HG03196 (cell line): ENCODE results near the gene SIGLEC9.

Experiments used
- ATAC-seq: cut with Tn5 transposase; IDR thresholded peaks from one replicate; pipeline ENCODE4 v1.9.1; 2021; ENCODE audit not compliant: unreplicated experiment

The SIGLEC9 gene

DNA sequence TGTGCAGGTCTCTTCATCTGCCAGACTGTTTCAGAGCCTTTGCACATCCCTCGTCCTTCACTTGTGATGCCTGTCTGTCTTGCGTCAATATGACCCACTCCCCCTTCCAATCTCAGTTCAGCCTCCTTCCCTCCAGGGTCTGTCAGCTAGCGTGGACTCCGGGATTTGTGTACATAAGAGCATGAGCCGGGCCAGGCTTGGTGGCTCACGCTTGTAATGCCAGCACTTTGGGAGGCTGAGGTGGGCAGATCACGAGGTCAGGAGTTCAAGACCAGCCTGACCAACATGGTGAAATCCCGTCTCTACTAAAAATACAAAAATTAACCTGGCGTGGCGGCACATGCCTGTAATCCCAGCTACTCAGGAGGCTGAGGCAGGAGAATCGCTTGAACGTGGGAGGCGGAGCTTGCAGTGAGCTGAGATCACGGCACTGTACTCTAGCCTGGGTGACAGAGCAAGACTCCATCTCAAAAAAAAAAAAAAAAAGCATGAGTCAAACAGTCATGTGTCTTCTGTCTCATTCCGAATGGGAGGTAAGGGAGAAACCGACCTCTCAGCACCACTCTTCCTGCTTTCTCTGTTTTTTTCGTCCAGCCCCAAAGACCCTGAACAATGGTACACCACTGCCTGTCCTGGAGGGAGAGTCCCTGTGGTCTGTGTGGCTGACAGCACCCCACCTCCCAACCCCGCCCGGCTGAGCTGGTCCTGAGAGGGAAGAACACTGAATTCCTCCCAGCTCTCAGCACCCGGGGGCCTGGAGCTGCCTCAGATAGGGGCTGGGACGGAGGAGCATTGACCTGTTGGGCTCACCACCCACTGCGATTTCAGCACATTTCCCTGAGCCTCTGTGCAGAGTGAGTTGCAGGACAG, 2.4 kb upstream of the SIGLEC9 start:
- ATAC-seq, result no peak

DNA sequence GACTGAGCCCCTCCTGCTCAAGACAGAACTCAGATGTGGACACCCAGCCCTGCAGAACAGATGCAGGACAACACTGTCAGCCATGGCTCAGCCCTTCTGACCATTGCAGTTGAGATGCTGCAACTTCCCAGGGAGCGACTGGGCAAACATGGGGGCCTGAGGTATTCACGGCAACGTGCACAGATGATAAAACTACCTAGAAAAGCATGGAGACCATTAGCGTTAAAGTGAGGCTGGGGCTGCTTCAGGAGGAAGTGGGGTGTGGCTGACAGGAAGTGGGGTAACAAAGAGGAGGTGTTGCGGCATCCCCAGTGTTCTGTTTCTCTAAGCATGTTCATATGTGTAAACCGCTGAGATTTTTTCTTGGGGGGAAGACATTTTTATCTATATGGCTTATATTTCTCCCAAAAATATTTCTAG, 1.3 kb upstream of the SIGLEC9 start:
- ATAC-seq, result no peak

DNA sequence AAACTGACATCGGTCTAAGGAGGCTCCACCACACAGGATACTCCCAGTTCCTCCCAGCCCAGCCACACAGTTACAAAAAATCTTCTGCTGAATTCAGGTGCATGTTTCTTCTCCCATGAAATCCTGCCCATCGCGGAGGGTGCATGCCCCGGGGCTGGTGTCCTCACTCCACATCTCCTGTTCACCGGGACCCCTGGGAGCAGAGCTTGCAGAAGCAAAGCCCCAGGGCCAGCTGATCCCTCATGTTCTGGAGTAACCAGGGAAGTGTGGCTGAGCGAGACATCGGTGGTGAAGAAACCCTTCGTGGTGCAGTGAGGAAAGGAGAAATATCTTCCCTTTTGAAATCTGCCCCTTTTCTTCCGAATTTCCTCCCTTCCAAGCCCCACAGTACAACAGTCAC, 904 bp upstream of the SIGLEC9 start:
- ATAC-seq, result no peak

DNA sequence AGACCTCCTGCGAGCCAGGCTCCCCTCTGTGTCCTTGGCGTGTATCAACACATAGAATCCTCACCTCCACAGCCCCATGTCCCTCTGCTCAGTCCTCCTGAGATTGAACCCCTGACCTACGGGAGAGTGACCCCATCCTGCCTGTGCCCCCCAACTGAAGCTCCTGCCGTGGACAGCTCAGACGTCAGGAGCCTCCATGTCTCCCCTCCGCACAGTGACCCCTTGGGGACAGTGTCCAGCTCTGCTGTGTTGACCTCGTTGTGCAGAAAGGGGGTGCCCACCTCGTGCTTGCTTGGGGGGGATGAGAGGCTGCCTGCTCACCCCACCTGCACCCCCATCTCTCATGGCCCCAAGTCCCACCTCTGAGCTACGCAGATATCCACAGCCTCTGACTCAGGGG, 490 bp upstream of the SIGLEC9 start:
- ATAC-seq, result no peak

DNA sequence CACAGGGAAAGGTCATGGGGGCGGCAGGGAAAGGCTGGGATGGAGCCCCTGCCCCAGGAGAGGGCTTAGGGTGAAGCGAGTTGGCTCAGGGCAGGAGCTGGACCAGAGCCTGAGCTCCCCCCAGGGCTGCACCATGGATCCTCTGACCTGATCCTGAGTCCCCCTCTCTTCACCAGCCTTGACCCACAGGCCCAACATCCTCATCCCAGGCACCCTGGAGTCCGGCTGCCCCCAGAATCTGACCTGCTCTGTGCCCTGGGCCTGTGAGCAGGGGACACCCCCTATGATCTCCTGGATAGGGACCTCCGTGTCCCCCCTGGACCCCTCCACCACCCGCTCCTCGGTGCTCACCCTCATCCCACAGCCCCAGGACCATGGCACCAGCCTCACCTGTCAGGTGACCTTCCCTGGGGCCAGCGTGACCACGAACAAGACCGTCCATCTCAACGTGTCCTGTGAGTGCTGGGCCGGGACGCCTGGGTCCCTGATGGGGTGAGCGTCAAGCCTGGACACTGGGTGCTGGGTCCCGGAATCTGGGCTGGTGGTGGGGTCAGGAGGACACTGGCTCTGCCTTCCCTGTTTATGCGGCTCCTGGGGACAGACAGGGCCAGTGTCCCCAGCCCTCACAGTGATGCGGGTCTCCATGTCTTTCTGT, 842 bp downstream of the SIGLEC9 start:
- ATAC-seq, result no peak

DNA sequence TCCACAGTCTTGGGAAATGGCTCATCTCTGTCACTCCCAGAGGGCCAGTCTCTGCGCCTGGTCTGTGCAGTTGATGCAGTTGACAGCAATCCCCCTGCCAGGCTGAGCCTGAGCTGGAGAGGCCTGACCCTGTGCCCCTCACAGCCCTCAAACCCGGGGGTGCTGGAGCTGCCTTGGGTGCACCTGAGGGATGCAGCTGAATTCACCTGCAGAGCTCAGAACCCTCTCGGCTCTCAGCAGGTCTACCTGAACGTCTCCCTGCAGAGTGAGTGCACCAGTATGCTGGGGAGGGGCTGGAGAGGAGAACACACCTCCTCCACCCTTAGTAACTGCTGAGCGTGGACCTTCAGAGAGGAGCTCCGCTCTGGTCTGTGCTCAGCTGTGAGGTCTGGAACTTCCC, 2.3 kb downstream of the SIGLEC9 start:
- no peak for ATAC-seq

DNA sequence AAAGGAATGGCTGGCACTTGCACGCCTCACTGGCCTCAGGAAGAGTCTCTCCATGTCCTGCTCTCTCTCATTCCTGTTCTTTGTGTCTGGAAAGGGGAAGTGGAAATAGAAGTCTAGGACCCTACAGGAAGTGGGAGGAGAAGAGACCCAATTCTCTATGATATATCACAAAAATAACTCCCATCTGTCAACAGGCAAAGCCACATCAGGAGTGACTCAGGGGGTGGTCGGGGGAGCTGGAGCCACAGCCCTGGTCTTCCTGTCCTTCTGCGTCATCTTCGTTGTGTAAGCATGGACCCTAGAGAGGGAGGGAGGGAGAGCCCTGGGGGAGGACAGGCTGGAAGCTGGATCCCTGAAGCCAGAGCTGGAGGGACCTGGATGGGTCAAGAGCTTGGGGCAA, 3.0 kb downstream of the SIGLEC9 start:
- no peak for ATAC-seq

DNA sequence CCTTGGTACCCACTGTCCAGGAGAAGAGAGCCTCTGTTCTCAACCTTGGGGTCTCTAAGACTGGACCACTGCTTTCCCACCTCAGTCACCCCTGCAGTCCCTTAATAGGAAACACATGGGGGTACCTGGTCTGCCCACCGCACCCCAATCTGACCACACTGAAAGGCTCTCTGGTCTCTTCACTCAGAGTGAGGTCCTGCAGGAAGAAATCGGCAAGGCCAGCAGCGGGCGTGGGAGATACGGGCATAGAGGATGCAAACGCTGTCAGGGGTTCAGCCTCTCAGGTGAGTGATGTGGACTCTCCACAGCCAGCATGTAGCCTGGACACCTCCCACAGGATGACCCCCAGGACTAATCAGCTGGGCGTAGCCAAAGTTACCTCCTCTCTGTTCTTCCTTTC, 3.5 kb downstream of the SIGLEC9 start:
- ATAC-seq, result no peak

DNA sequence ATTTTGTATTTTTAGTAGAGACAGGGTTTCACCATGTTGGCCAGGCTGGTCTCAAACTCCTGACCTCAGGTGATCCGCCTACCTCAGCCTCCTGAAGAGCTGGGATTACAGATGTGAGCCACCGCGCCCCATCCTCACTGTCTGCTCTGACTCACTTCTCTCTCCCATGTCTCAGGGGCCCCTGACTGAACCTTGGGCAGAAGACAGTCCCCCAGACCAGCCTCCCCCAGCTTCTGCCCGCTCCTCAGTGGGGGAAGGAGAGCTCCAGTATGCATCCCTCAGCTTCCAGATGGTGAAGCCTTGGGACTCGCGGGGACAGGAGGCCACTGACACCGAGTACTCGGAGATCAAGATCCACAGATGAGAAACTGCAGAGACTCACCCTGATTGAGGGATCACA, 5.0 kb downstream of the SIGLEC9 start:
- no peak for ATAC-seq

DNA sequence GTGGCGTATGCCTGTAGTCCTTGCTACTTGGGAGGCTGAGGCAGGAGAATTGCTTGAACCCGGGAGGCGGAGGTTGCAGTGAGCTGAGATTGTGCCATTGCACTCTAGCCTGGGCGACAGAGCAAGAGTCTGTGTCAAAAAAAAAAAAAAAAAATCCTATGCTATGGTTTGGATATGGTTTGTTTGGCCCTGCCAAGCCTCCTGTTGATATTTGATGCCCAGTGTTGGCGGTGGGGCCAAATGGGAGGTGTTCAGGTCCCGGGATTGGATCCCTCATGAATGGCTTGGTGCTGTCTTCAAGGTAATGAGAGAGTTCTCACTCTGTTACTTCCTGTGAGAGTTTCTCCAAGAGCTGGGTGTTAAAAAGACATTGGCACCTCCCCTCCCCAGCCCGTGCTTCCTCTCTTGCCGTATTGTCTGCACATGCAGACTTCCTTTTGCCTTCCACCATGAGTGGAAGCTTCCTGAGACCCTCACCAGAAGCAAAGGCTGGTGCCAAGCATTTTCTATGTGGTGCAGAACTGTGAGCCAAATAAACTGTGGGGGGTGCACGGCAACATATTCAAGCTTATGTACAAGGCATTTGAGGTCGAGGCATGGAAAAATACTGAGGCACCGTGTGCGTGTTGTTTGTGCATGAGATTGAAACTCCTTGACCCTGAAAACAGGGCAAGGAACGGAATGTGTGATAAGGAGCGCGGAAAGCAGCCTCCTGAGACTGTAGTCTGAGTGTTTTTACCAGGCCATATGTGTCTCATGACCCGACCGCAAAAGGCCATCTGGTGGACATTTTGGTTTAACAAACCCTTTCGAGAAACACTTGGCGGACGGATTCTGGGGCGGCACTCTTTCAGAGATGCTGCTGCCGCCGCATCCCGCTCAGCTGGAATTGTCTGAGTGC, 7.3 kb downstream of the SIGLEC9 start:
- ATAC-seq, result no peak

DNA sequence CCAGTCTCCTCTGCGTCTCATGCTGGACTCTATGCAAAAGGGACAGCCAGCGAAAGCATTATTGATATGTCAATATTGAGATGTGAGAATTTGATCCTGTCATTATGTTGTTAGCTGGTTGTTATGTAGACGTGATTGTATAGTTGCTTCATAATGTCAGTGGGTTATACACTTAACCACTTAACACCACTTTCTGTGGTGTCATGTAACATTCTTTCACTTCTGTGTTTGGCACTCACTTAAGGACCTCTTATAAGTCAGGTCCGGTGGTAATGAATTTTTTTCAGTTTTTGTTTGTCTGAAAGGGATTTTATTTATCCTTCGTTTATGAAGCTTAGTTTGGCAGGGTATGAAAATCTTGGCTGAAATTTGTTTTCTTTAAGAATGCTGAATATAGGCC, 10.3 kb downstream of the SIGLEC9 start:
- no peak for ATAC-seq

DNA sequence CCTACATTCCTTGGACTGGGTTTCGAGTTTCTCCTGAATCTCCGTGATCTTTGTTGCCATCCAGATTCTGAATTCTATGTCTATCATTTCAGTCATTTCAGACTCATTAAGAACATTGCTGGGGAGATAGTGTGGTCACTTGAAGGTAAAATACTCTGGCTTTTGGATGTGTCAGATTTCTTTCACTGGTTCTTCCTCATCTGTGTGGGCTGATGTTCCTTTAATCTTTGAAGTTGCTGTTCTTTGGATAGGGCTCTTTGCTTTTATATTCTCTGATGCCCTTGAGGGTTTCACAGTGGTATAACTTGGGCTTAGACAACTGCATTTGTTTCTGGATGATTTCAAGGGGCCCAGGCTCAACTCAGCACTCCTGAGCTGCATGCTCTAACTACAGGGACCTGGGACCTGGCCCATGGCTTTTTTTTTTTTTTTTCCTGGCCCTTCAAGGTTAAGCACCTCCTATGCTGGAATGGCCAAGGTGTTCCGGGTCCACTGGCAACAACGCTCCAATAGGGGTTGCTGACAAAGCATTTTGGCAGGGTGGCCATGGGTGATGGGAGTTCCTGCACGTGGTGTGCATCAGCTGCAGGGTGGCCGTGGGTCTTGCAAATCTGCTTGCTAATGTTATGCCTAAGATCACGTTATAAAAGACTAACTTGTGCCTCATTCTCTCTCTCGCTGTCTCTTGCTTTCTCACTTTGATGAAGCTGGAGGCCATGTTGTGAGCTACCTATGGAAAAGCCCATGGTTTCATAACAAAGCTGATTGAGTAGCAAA, 11.5 kb downstream of the SIGLEC9 start:
- no peak for ATAC-seq

DNA sequence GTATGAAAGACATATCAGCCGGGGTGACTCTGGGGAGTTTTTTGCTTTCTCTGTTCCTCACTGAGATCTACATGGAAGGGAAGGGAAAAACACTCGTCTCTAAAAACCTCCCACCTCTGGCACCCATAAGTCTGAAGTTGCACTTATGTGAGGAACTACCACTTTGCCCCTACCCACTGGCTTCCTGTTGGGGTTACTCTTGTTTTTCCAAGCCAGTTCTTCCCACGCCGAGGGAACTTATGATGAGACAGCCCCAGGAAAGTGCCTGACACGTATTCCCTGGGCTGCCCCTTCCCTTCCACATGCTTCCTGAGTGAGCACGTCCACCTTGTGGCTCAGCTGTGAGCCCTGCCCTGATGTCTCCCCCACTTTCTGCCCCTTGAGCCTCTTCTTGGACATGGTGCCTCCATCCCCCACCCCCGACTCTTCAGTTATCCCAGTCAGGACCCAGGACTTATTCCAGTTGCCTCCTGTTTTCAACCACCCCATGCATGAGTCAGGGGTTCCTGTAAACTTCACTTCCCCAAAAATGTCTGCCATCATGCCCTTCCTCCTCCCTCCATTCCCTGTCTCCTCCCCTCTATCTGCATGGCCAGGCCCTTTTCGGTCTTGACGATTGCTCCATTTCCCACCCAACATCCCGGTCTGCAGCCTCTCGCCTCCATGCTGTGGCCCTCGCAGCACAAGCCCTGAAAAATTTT, 12.3 kb downstream of the SIGLEC9 start:
- ATAC-seq, result no peak

DNA sequence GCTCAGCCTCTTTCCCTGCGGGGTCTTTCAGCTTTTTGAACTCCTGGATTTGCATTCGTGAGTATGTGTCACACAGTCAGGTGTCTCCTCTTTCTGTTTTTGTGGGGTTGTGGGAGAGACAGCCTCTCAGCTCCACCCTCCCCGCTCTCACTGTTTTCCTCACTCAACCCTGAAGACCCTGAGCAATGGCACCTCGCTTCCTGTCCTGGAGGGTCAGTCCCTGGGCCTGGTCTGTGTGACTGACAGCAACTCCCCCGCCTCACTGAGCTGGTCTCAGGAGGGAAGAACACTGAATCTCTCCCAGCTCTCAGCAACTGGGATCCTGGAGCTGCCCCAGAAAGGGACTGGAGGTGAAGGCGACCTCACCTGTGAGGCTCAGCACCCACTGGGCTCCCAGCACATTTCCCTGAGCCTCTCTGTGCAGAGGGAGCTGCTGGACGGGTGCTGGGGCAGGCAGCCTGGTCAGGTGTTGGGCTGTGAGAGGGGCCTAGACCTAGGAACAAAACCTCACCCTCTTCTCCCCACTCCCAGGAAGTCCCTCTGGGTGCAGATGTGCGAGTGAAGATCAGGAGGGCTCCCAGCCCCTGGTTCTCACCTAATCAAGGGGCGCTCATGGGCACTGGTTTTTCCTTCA, 13.2 kb downstream of the SIGLEC9 start:
- ATAC-seq, result no peak

DNA sequence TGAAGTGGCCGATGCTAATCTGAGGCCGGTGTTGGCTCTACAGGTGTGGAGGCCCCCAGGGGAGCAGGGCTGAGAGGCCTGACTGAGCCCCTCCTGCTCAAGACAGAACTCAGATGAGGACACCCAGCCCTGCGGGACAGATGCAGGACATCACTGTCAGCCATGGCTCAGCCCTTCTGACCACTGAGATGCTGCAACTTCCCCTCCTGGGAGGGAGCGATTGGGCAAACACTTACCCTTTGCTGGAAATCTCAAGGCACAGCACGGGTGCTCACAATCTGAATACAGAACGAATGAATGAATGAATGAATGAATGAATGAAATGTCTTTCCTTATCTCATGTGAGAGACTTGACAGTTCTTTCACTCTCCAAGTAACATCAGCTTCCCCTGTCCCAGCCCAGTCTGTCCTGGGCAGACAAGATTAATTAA, 13.9 kb downstream of the SIGLEC9 start:
- ATAC-seq, result no peak

DNA sequence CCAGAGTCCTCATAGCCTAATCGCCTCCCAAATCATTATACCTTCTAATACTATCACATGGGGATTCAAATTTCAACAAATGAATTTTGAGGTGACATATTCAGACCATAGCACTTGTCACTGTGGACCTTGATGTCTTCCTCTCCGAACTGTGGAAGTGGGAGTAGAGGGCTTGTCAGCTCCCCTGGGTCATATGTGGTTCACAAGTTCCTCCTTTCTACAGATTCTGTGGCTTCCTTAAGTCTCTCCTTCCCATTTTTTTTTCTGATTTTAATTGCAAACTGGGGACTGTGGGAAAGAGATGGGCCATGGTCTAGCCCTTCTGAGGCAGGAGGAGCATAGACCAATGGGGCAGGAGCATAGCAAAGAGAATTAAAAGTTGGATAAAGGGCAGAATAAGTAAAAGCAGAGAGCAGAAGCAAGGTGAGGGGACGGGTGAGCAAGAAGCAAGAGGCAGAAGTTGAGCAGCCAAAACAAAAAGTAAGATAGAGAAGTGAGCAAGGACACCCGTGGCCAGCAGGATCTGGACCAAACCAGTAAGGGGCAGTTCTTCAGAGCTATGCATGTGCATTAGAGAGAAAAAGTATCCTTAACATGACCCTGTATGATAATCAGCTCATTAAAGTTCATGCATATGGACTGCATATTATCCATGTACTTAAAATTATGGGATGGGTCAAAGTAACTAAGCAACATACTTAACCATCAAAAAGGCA, 14.8 kb downstream of the SIGLEC9 start:
- no peak for ATAC-seq

DNA sequence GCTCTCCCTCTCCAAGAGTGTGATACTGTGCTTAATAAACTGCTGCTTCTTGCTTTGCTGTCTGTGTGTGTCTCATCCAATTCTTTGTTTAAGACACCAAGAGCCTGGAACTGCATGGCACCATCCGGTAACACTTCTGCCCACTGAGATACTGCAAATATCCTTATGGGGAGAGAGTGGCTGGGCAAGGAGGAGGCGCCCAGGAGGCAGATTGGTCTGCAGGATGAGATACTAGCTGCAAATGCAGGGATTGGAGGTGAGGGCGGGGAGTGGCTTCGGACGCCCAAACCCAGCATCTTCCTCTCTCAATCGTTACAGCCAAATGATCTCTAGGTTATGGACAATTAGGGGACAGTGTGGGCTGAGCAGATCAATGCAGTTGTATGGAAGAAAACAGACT, 15.7 kb downstream of the SIGLEC9 start:
- no peak for ATAC-seq

DNA sequence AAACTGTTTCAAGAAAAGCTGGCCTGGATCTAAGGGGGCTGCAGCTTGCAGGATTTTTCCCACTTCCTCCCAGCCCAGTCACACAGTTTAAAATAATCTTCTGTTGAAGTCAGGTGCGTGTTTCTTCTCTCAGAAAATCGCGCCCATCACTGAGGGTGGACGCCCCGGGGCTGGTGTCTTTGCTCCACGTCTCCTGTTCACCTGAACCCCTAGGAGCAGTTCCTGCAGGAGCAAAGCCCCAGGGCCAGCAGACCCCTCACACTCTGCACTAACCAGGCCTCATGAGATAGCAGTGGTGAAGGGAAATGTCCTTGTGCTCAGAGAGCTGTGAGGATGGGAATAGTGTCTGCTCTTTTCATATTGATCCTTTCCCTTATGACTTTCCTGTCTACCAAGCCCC, 16.5 kb downstream of the SIGLEC9 start:
- ATAC-seq, result no peak

DNA sequence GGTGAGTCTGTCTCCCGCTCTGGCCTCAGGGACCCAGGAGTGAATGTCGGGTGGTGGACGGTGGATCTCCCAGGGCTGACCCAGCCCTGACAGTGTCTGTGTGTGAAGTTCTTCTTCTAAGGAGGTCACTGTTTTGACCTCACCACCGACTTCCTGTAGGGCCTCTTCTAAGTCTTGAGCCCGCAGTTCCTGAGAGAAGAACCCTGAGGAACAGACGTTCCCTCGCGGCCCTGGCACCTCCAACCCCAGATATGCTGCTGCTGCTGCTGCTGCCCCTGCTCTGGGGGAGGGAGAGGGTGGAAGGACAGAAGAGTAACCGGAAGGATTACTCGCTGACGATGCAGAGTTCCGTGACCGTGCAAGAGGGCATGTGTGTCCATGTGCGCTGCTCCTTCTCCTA, 17.4 kb downstream of the SIGLEC9 start, which contains the start of gene SIGLEC7:
SIGLEC7 (plus strand) TSS at position 183 of the 400 bp plus-strand sequence; CDS start at position 252, 69 bp downstream.
- ATAC-seq, result no peak
